T-cell (primary cell): ENCODE measurements around the gene NPC1L1. TPM values are rescaled to one million over a fixed set of nuclear protein-coding genes. Genes with fewer than 3 reads are reported as not detected.
A peak's percentile ranks its signal among the peaks of the same experiment; 100 is the strongest.

Source experiments
- ATAC-seq, 4 experiments: fragments of 200-7000 bp in 3 of 4; fragments of 150-1000 bp in 1 of 4; cut with Tn5 transposase; replicated peaks in 1 of 4; 1 replicate in 3 of 4; 2 replicates in 1 of 4; pipeline ENCODE4 v1.10.0; 2021; ENCODE audit warnings: moderate library complexity in 3 of 4, mild to moderate bottlenecking in 2 of 4, moderate number of reproducible peaks in 1 of 4
- CTCF ChIA-PET, 2 donors: fragments of 300-600 bp; sonication (Branson Sonifier 250); formaldehyde crosslinking; loops; one replicate each; lab custom pipeline; 2022; ENCODE audit warnings: antibody characterized with exemption in 2 of 2; lab: Charles Lee
- POLR2A ChIA-PET, 2 donors: fragments of 300-600 bp; sonication (Branson Sonifier 250); formaldehyde crosslinking; loops; one replicate each; lab custom pipeline; 2022; ENCODE audit warnings: antibody characterized with exemption in 2 of 2; lab: Charles Lee
- DNase-seq, 35 experiments: peaks; one replicate each; pipeline versions ENCODE4 v3.0.0 to v3.0.0-alpha.2; 2013 to 2023
- H3K27ac ChIP-seq: one replicate; pipeline ENCODE4 v1.5.1; 2013; ENCODE audit warnings: low read length
- H3K27me3 ChIP-seq, 2 experiments: replicated peaks in 1 of 2; 1 replicate in 1 of 2; 2 replicates in 1 of 2; pipeline versions ENCODE4 v1.6.1 to v1.7.0; 2013; ENCODE audit warnings: low read length in 1 of 2, mixed read lengths in 1 of 2; ENCODE audit not compliant: control insufficient read depth in 2 of 2, insufficient read depth in 2 of 2; ENCODE audit errors: extremely low read depth in 1 of 2
- H3K36me3 ChIP-seq, 2 donors: 1 replicate in 1 of 2; 2 replicates in 1 of 2; pipeline versions ENCODE4 v1.6.1 to v1.7.0; 2013; ENCODE audit warnings: low read length in 1 of 2; ENCODE audit not compliant: control insufficient read depth in 2 of 2, insufficient read depth in 1 of 2; ENCODE audit errors: extremely low read depth in 1 of 2
- H3K4me1 ChIP-seq, 2 experiments: 1 replicate in 1 of 2; 2 replicates in 1 of 2; pipeline versions ENCODE4 v1.6.1 to v1.7.0; 2013; ENCODE audit warnings: low read length in 2 of 2, mixed read lengths in 1 of 2; ENCODE audit not compliant: insufficient read depth in 2 of 2, control insufficient read depth in 1 of 2; ENCODE audit errors: extremely low read depth in 1 of 2
- H3K4me3 ChIP-seq, 2 donors: 1 replicate in 1 of 2; 2 replicates in 1 of 2; pipeline versions ENCODE4 v1.5.1 to v1.7.0; 2013; ENCODE audit warnings: mild to moderate bottlenecking in 2 of 2, low read length in 1 of 2, moderate library complexity in 1 of 2; ENCODE audit not compliant: control insufficient read depth in 1 of 2; ENCODE audit errors: extremely low read depth in 1 of 2
- H3K9me3 ChIP-seq: 2 replicates; pipeline ENCODE4 v1.7.0; 2013
- H3K27ac Mint-ChIP-seq, 2 donors: one replicate each; pipeline ENCODE4 v1.8.0; 2020 to 2021; ENCODE audit warnings: mild to moderate bottlenecking in 2 of 2, mixed read lengths in 2 of 2
- H3K27me3 Mint-ChIP-seq, 2 donors: one replicate each; pipeline ENCODE4 v1.8.0; 2021 to 2022; ENCODE audit warnings: mixed read lengths in 2 of 2
- H3K36me3 Mint-ChIP-seq: one replicate; pipeline ENCODE4 v1.8.0; 2021; ENCODE audit warnings: mixed read lengths
- H3K4me1 Mint-ChIP-seq, 3 donors: one replicate each; pipeline ENCODE4 v1.8.0; 2020 to 2022; ENCODE audit warnings: mixed read lengths in 3 of 3, mild to moderate bottlenecking in 1 of 3
- H3K4me3 Mint-ChIP-seq, 3 donors: one replicate each; pipeline ENCODE4 v1.8.0; 2020 to 2022; ENCODE audit warnings: mild to moderate bottlenecking in 3 of 3, mixed read lengths in 3 of 3, moderate library complexity in 3 of 3
- H3K9me3 Mint-ChIP-seq, 3 donors: one replicate each; pipeline ENCODE4 v1.8.0; 2020 to 2022; ENCODE audit warnings: mixed read lengths in 3 of 3
- WGBS: methylation state at CpG from one replicate; pipeline ENCODE4 v1.1.5; 2013; ENCODE audit warnings: missing lambda C conversion rate; ENCODE audit not compliant: insufficient coverage; 5-methylcytosine and 5-hydroxymethylcytosine counted together
- total RNA-seq, 35 experiments: library from RNA in 6 of 35; stranded (reverse) in 6 of 35; fragments of 120-200 nt in 1 of 35; gene quantifications; one replicate each; pipeline versions ENCODE4 v1.2.1 to v1.2.4 and lab custom pipeline; 2013 to 2026

Gene NPC1L1
- total RNA-seq, 5 donors from 2014 or later (not counting 1 experiment from before 2014, with no cell fraction given): 0.06 to 0.50 (median 0.10) TPM; not detected in 1

- no peaks in the 10 kb centered on the region for H3K27me3 ChIP-seq
- no peaks in the 10 kb centered on the region for H3K9me3 Mint-ChIP-seq
- H3K27me3 Mint-ChIP-seq: no peaks in the 10 kb centered on the region
- ATAC-seq: peak; percentile 96 to 97 (median 97)
- peaks cover 40% of the 10 kb centered on the region for H3K36me3 Mint-ChIP-seq
- H3K27ac Mint-ChIP-seq: peak within 1 kb of the TSS; percentile 97 to 98
- H3K4me3 Mint-ChIP-seq: peak within 1 kb of the TSS; percentile 93 to 99 (median 97)
- peaks cover 10 to 28% of the 10 kb centered on the region in 2 experiments for H3K4me1 ChIP-seq
- H3K36me3 ChIP-seq: peaks cover 20 to 58% of the 10 kb centered on the region in 2 donors
- CTCF ChIA-PET: interaction anchor here (0.5 to 1.4 kb wide), 7 partner anchors 8 to 350 kb away, joined by 3 to 11 read pairs (median 3); partner anchors contain the start of gene TMED4 (in 1 of the 2)
- POLR2A ChIA-PET: interaction anchor here (0.5 to 1.8 kb wide), 10 partner anchors 9 to 537 kb away, joined by 3 to 8 read pairs (median 4); partner anchors contain the start of genes H2AZ2 (in 1 of the 2) and NUDCD3 (in 1 of the 2)
- H3K4me3 ChIP-seq: peak within 1 kb of the TSS; percentile 80 to 93
- peaks cover 34 to 47% (median 44%) of the 10 kb centered on the region in 3 donors for H3K4me1 Mint-ChIP-seq
- H3K9me3 ChIP-seq: no peaks in the 10 kb centered on the region
- under 1% methylated on average over 73 of the region's 74 CpGs for WGBS
- H3K27ac ChIP-seq: peak within 1 kb of the TSS; percentile 84
- DNase-seq: peak; percentile 74 to 95 (median 88)
Observed at GRCh38 chr7:44573464-44574286, 32.5 kb upstream of the NPC1L1 start, which contains the start of gene DDX56. TSS of gene DDX56 (minus strand) at chr7:44573908. CDS start at chr7:44573895, 13 bp downstream.

GRCh38 chr7:44572771-44573170 is 31.6 kb upstream of the NPC1L1 start:
- WGBS: 69% methylated on average over 5 of the region's 5 CpGs
- no peaks in the 10 kb centered on the region for H3K27me3 ChIP-seq
- H3K4me1 ChIP-seq: peaks cover 10 to 28% of the 10 kb centered on the region in 2 experiments
- ChIA-PET CTCF (interaction anchor here (1.0 to 1.1 kb wide), 2 partner anchors 9 to 274 kb away, joined by 3 read pairs; no protein-coding TSS in a partner anchor), POLR2A (interaction anchor here in 1 of 2 donors (0.9 to 1.8 kb wide), 3 partner anchors 9 to 275 kb away, joined by 3 to 8 read pairs (median 3); partner anchors contain the start of genes H2AZ2 and TMED4)
- ATAC-seq (no peak), DNase-seq (no peak)
- no peaks in the 10 kb centered on the region for H3K27me3 Mint-ChIP-seq
- peak overlapping the region; percentile 15 to 98 for H3K27ac Mint-ChIP-seq
- H3K27ac ChIP-seq: peak overlapping the region; percentile 84
- H3K4me3 ChIP-seq: peak overlapping the region; percentile 80 to 93
- no peaks in the 10 kb centered on the region for H3K9me3 Mint-ChIP-seq
- peaks cover 35 to 44% (median 42%) of the 10 kb centered on the region in 3 donors for H3K4me1 Mint-ChIP-seq
- peaks cover 49% of the 10 kb centered on the region for H3K36me3 Mint-ChIP-seq
- H3K4me3 Mint-ChIP-seq: peak overlapping the region; percentile 93 to 99 (median 97)
- H3K36me3 ChIP-seq: peaks cover 21 to 60% of the 10 kb centered on the region in 2 donors
- no peaks in the 10 kb centered on the region for H3K9me3 ChIP-seq

GRCh38 chr7:44569959-44570358 is 28.8 kb upstream of the NPC1L1 start:
- H3K4me3 ChIP-seq: no peak overlapping the region
- no peak for DNase-seq
- H3K4me1 ChIP-seq: peaks cover 10 to 36% of the 10 kb centered on the region in 2 experiments
- Mint-ChIP-seq H3K4me1 (peaks cover 40 to 45% (median 44%) of the 10 kb centered on the region in 3 donors), H3K27ac (peak overlapping the region in 1 of 2 donors; percentile 16), H3K9me3 (no peaks in the 10 kb centered on the region), H3K36me3 (peaks cover 59% of the 10 kb centered on the region), H3K4me3 (no peak overlapping the region), H3K27me3 (no peaks in the 10 kb centered on the region)
- CTCF ChIA-PET: interaction anchor here in 1 of 2 donors (0.5 kb wide), 1 partner anchor 550 kb away, joined by 4 read pairs; no protein-coding TSS in a partner anchor
- POLR2A ChIA-PET: interaction anchor here in 1 of 2 donors (0.6 kb wide), 1 partner anchor 587 kb away, joined by 5 read pairs; no protein-coding TSS in a partner anchor
- 96% methylated on average over 7 of the region's 9 CpGs for WGBS
- ATAC-seq: no peak
- H3K27ac ChIP-seq: no peak overlapping the region
- no peaks in the 10 kb centered on the region for H3K9me3 ChIP-seq
- H3K27me3 ChIP-seq: no peaks in the 10 kb centered on the region
- peaks cover 23 to 77% of the 10 kb centered on the region in 2 donors for H3K36me3 ChIP-seq

DNA sequence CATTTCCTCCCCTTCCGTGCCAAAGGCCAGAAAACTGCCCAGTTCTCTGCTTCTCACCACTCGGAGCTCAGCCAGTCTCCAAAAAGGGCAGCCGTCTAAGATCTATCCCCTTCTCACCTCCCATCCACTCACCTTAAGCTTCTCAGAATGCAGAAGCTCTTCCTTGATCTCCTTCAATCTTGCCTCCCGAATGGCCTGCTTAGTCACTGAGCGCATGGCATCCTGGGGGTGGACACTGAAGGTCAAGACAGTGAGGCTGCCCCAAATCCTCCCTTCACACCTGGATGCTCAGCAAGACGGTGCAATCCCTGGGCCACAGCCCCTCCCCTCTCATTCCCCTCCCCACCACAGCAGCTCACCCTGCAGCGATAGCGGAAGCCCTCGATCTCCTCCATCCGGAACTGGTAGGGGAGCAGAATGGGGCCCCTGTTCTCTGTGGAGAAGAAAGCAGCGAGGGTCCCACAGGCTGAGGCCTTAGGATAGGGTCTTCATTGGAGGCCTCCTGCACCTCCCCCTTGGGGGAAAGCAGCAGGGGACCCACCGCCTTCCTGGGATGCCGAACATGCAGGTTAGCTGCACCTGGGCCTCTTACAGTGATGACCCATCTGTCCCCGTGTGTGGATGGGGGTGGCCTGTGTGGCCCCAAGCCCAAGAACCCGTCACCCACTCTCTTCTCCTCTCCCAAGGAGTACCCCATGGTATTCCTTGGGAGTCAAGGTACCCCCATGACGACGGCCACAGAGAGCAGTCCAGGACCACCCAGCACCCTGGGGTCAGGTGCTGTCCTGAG is 27.8 kb upstream of the NPC1L1 start:
- Mint-ChIP-seq H3K4me1 (peaks cover 30 to 38% (median 35%) of the 10 kb centered on the region in 3 donors), H3K27me3 (no peaks in the 10 kb centered on the region), H3K9me3 (no peaks in the 10 kb centered on the region), H3K36me3 (peaks cover 56% of the 10 kb centered on the region), H3K4me3 (no peak overlapping the region), H3K27ac (no peak overlapping the region)
- ATAC-seq: no peak
- no peaks in the 10 kb centered on the region for H3K27me3 ChIP-seq
- H3K4me3 ChIP-seq: no peak overlapping the region
- H3K4me1 ChIP-seq: peaks cover 7 to 28% of the 10 kb centered on the region in 2 experiments
- WGBS: 97% methylated on average over 8 of the region's 17 CpGs
- no peak overlapping the region for H3K27ac ChIP-seq
- H3K9me3 ChIP-seq: no peaks in the 10 kb centered on the region
- ChIA-PET CTCF (interaction anchor here (0.5 to 0.6 kb wide), 3 partner anchors 17 to 549 kb away, joined by 3 to 4 read pairs (median 4); no protein-coding TSS in a partner anchor), POLR2A (no interaction called here)
- peaks cover 25 to 85% of the 10 kb centered on the region in 2 donors for H3K36me3 ChIP-seq
- DNase-seq: no peak

- POLR2A ChIA-PET: interaction anchor here in 1 of 2 donors (0.5 kb wide), 1 partner anchor 252 kb away, joined by 5 read pairs; no protein-coding TSS in a partner anchor
- Mint-ChIP-seq H3K4me3 (no peak overlapping the region), H3K9me3 (no peaks in the 10 kb centered on the region), H3K4me1 (peaks cover 23 to 27% (median 24%) of the 10 kb centered on the region in 3 donors), H3K27me3 (no peaks in the 10 kb centered on the region), H3K27ac (peak overlapping the region in 1 of 2 donors; percentile 39), H3K36me3 (peaks cover 53% of the 10 kb centered on the region)
- H3K4me3 ChIP-seq: no peak overlapping the region
- H3K36me3 ChIP-seq: peaks cover 25 to 88% of the 10 kb centered on the region in 2 donors
- H3K27ac ChIP-seq: no peak overlapping the region
- DNase-seq: no peak
- H3K9me3 ChIP-seq: no peaks in the 10 kb centered on the region
- 100% methylated on average over 5 of the region's 6 CpGs for WGBS
- CTCF ChIA-PET: interaction anchor here in 1 of 2 donors (0.5 kb wide), 1 partner anchor 635 kb away, joined by 4 read pairs; no protein-coding TSS in a partner anchor
- H3K4me1 ChIP-seq: peaks cover 3 to 19% of the 10 kb centered on the region in 2 experiments
- H3K27me3 ChIP-seq: no peaks in the 10 kb centered on the region
- ATAC-seq: no peak
Observed at GRCh38 chr7:44567884-44568283, 26.8 kb upstream of the NPC1L1 start.
